ENCODE measurements around the gene GNL2.

The GNL2 gene

GRCh38 chr1:37595440-37596181, at the start of gene GNL2:
Gene GNL2, minus strand, starts transcription at chr1:37595937. Its CDS starts 115 bp downstream, at chr1:37595822.
- DNase-seq, result peak; percentile 90

GRCh38 chr1:37641059-37641458, 45.3 kb upstream of the GNL2 start:
- no peak for DNase-seq

- no peak for DNase-seq
Measured at GRCh38 chr1:37636435-37636834, 40.7 kb upstream of the GNL2 start.

GRCh38 chr1:37634992-37635902, 39.5 kb upstream of the GNL2 start:
- DNase-seq, result no peak

- no peak for DNase-seq
Measured at GRCh38 chr1:37634244-37634991, 38.7 kb upstream of the GNL2 start, which contains the start of gene RSPO1. Gene RSPO1, minus strand, starts transcription at chr1:37634892. Its CDS starts 5,231 bp downstream, at chr1:37629661.

- no peak for DNase-seq
Measured at GRCh38 chr1:37633938-37634243, 38.2 kb upstream of the GNL2 start.

GRCh38 chr1:37633040-37633937, 37.6 kb upstream of the GNL2 start:
- DNase-seq, result no peak

GRCh38 chr1:37631036-37631435, 35.3 kb upstream of the GNL2 start:
- DNase-seq, result no peak

GRCh38 chr1:37630426-37631028, 34.8 kb upstream of the GNL2 start:
- no peak for DNase-seq

- no peak for DNase-seq
Measured at GRCh38 chr1:37629726-37630425, 34.1 kb upstream of the GNL2 start.

- no peak for DNase-seq
Measured at GRCh38 chr1:37629008-37629407, 33.3 kb upstream of the GNL2 start.

- DNase-seq, result no peak
Measured at GRCh38 chr1:37628026-37628556, 32.4 kb upstream of the GNL2 start.

GRCh38 chr1:37622131-37622530, 26.4 kb upstream of the GNL2 start:
- DNase-seq, result no peak

- no peak for DNase-seq
Measured at GRCh38 chr1:37621326-37621870, 25.7 kb upstream of the GNL2 start.

GRCh38 chr1:37620707-37621106, 25.0 kb upstream of the GNL2 start:
- no peak for DNase-seq

- no peak for DNase-seq
Measured at GRCh38 chr1:37616330-37616729, 20.6 kb upstream of the GNL2 start.

GRCh38 chr1:37614105-37614504, 18.4 kb upstream of the GNL2 start:
- no peak for DNase-seq

- DNase-seq, result no peak
Measured at GRCh38 chr1:37612186-37612585, 16.4 kb upstream of the GNL2 start.

GRCh38 chr1:37609994-37610393, 14.3 kb upstream of the GNL2 start:
- no peak for DNase-seq

- no peak for DNase-seq
Measured at GRCh38 chr1:37609002-37609401, 13.3 kb upstream of the GNL2 start.
